K562 (cell line): ENCODE data around the gene CHIC1. TPM values are rescaled to one million over a fixed set of nuclear protein-coding genes. Genes with fewer than 3 reads are reported as not detected.
A peak's percentile ranks its signal among the peaks of the same experiment; 100 is the strongest.

ENCODE experiments used
- CUX1 ChIP-seq: fragments of 200-800 bp; sonication (Bioruptor generic); IDR thresholded peaks from 2 replicates; pipeline ENCODE4 v1.6.1; 2016; ENCODE audit warnings: missing genetic modification characterization, missing compliant biosample characterization
- ELK3 ChIP-seq: fragments of 450-650 bp; formaldehyde crosslinking; IDR thresholded peaks from 2 replicates; pipeline ENCODE4 v1.4.0; 2020; ENCODE audit warnings: mild to moderate bottlenecking
- IRF1 ChIP-seq: sonication (generic); formaldehyde crosslinking; IDR thresholded peaks from 2 replicates; pipeline ENCODE4 v1.8.0; 2022; ENCODE audit warnings: missing genetic modification reagents, mild to moderate bottlenecking, borderline replicate concordance
- KAT2B ChIP-seq: IDR thresholded peaks from one replicate; pipeline ENCODE4 v1.6.1; 2012; ENCODE audit warnings: low read depth, mild to moderate bottlenecking, control low read depth, inconsistent platforms, low read length, moderate library complexity
- KLF16 ChIP-seq: IDR thresholded peaks from 2 replicates; pipeline ENCODE4 v1.6.1; 2016; ENCODE audit warnings: antibody characterized with exemption
- L3MBTL2 ChIP-seq: fragments of 450-650 bp; IDR thresholded peaks from 2 replicates; pipeline ENCODE4 v1.6.1; 2016; ENCODE audit warnings: mild to moderate bottlenecking, moderate library complexity
- LEF1 ChIP-seq: fragments of 450-650 bp; IDR thresholded peaks from 2 replicates; pipeline ENCODE4 v1.6.1; 2016; ENCODE audit warnings: mild to moderate bottlenecking
- MAFG ChIP-seq: fragments of 450-650 bp; conservative IDR thresholded peaks from 2 replicates; pipeline ENCODE4 v1.6.1; 2016; ENCODE audit warnings: missing genetic modification characterization, missing compliant biosample characterization
- MBD1 ChIP-seq: fragments of 250-450 bp; sonication (Bioruptor Pico); IDR thresholded peaks from 2 replicates; pipeline ENCODE4 v1.8.0; 2022; ENCODE audit warnings: inconsistent platforms
- PREB ChIP-seq: sonication (generic); formaldehyde crosslinking; IDR thresholded peaks from 2 replicates; pipeline ENCODE4 v1.8.1; 2023; ENCODE audit warnings: mild to moderate bottlenecking, missing genetic modification reagents
- RNF2 ChIP-seq: sonication (generic); IDR thresholded peaks from 2 replicates; pipeline ENCODE4 v1.6.1; 2016
- SAFB ChIP-seq: fragments of 200-400 bp; formaldehyde crosslinking; IDR thresholded peaks from 2 replicates; pipeline ENCODE4 v1.6.1; 2017; ENCODE audit warnings: low read depth, low read length, borderline replicate concordance
- SRSF7 ChIP-seq: fragments of 200-400 bp; formaldehyde crosslinking; optimal IDR thresholded peaks from 2 replicates; pipeline ENCODE3; 2017; ENCODE audit warnings: mild to moderate bottlenecking, low read depth, low read length
- STAG1 ChIP-seq: sonication (generic); formaldehyde crosslinking; IDR thresholded peaks from 2 replicates; pipeline ENCODE4 v1.5.0; 2020; ENCODE audit warnings: missing genetic modification reagents, borderline replicate concordance
- TAF1 ChIP-seq: IDR thresholded peaks from 2 replicates; pipeline ENCODE4 v1.6.1; 2011; ENCODE audit warnings: mild to moderate bottlenecking, low read length, moderate library complexity; ENCODE audit not compliant: insufficient read depth, control insufficient read depth, severe bottlenecking; ENCODE audit errors: extremely low read depth
- TAF9B ChIP-seq: fragments of 450-650 bp; IDR thresholded peaks from 2 replicates; pipeline ENCODE4 v1.6.1; 2018; ENCODE audit warnings: mild to moderate bottlenecking; ENCODE audit not compliant: partially characterized antibody
- TBP ChIP-seq: optimal IDR thresholded peaks from 2 replicates; pipeline ENCODE3; 2011; ENCODE audit warnings: low read depth, low read length, improper control_type of control experiment
- ZNF239 ChIP-seq: fragments of 250-450 bp; sonication (Bioruptor Pico); IDR thresholded peaks from 2 replicates; pipeline ENCODE4 v1.4.0; 2020; ENCODE audit warnings: mild to moderate bottlenecking
- ZNF717 ChIP-seq: fragments of 250-450 bp; sonication (Bioruptor Pico); IDR thresholded peaks from 2 replicates; pipeline ENCODE4 v1.5.0; 2021
- polyA plus RNA-seq, 8 experiments: library from polyadenylated mRNA; depleted of rRNA in 4 of 8; stranded (reverse) in 5 of 8; unstranded in 3 of 8; fragments of >200 nt; fragmentation: Nextera tagmentation in 2 of 8; fragmentation: Illumina TruSeq in 1 of 8; extraction: Ambion mirVana in 2 of 8; extraction: Trizol in 1 of 8; gene quantifications; 2 replicates each; pipeline versions ENCODE4 v1.2.1 to v1.2.3, GENCODE V29; 2011 to 2014; ENCODE audit warnings: inconsistent platforms in 1 of 8, missing spikeins in 1 of 8
- total RNA-seq, 7 experiments: library from RNA; depleted of rRNA in 6 of 7; stranded (reverse); fragments of >200 nt in 6 of 7; fragmentation: Illumina TruSeq in 2 of 7; extraction: Trizol in 2 of 7; gene quantifications; 2 replicates each; pipeline versions ENCODE4 v1.2.1 to v1.2.3, GENCODE V29; 2011 to 2021; ENCODE audit warnings: low replicate concordance in 1 of 7

Gene CHIC1
- total and polyA plus RNA-seq, 9 of the 15 experiments (the other 6 are each of a cell fraction or from before 2014, with no cell fraction given): 0.10 to 1.5 (median 1.1) TPM

GRCh38 chrX:73562984-73563737 is at the start of gene CHIC1 (continued):
- TF ChIP-seq CUX1 (CRISPR knock-in tag): no peak
- TF ChIP-seq LEF1: no peak
- TF ChIP-seq ZNF239 (CRISPR knock-in tag): no peak
- TF ChIP-seq MBD1 (CRISPR knock-in tag): no peak
- TF ChIP-seq MAFG (tag): no peak
- TF ChIP-seq TAF9B: peak; percentile 59
- no peak for TF ChIP-seq SAFB
- peak; percentile 22 for TF ChIP-seq TAF1
- no peak for TF ChIP-seq ZNF717 (CRISPR knock-in tag)
- no peak for TF ChIP-seq SRSF7
- no peak for TF ChIP-seq KLF16
- no peak for TF ChIP-seq IRF1
- TF ChIP-seq STAG1 (CRISPR knock-in tag): no peak
- TF ChIP-seq PREB (CRISPR knock-in tag): no peak
- TF ChIP-seq KAT2B: no peak
- TF ChIP-seq ELK3: no peak
- no peak for TF ChIP-seq RNF2
- TF ChIP-seq TBP: peak; percentile 43
- TF ChIP-seq L3MBTL2: peak; percentile 45; the same call in 1 of the 2 replicates
